OCI-LY7 (cell line): Measurements from ENCODE around the gene CTNNA2.

Source experiments
- CTCF ChIP-seq: fragments of 200-600 bp; sonication (generic); conservative IDR thresholded peaks from 2 replicates; pipeline ENCODE4 v1.5.1; 2014; ENCODE audit warnings: mild to moderate bottlenecking, antibody characterized with exemption, low read length, moderate library complexity, mixed read lengths
- EZH2phosphoT487 ChIP-seq: fragments of 200-600 bp; sonication (generic); IDR thresholded peaks from 2 replicates; pipeline ENCODE4 v1.6.1; 2018; ENCODE audit warnings: low read depth, borderline replicate concordance, mild to moderate bottlenecking, mixed run types, antibody characterized with exemption, low read length, moderate library complexity, mixed read lengths

GRCh38 chr2:79487399-79487798 lies 25.5 kb upstream of the CTNNA2 start:
- TF ChIP-seq CTCF: no peak
- TF ChIP-seq EZH2phosphoT487: no peak
